Epithelial cell of prostate (primary cell): ENCODE measurements around the gene METTL27.
"Not testable (repeated sequence)": the region's sequence is repeated elsewhere in the genome, so short reads cannot be mapped to it uniquely, and the experiment has no call there.

Source experiments
- DNase-seq: peaks from one replicate; pipeline ENCODE4 v3.0.0-alpha.2; 2011; ENCODE audit warnings: low read depth, low spot score
- H3K27ac ChIP-seq: fragments of 450-650 bp; 2 replicates; pipeline ENCODE4 v1.5.1; 2017; ENCODE audit warnings: mild to moderate bottlenecking

METTL27 gene

GRCh38 chr7:73842067-73842976, at the start of gene METTL27:
Gene METTL27, minus strand, starts transcription at chr7:73842516. Its CDS starts 376 bp downstream, at chr7:73842140.
- no peak for DNase-seq
- H3K27ac ChIP-seq, result peak within 1 kb of the TSS; percentile 44

- no peak for DNase-seq
- H3K27ac ChIP-seq, result no peak overlapping the region
Observed at GRCh38 chr7:73891178-73891885, 49.0 kb upstream of the METTL27 start.

GRCh38 chr7:73890555-73891147, 48.3 kb upstream of the METTL27 start:
- H3K27ac ChIP-seq, result no peak overlapping the region
- no peak for DNase-seq

- no peak for DNase-seq
- H3K27ac ChIP-seq, result no peak overlapping the region
Observed at GRCh38 chr7:73888959-73889358, 46.6 kb upstream of the METTL27 start.

GRCh38 chr7:73887762-73888161, 45.4 kb upstream of the METTL27 start:
- no peak for DNase-seq
- H3K27ac ChIP-seq, result no peak overlapping the region

- no peak for DNase-seq
- no peak overlapping the region for H3K27ac ChIP-seq
Observed at GRCh38 chr7:73885975-73886798, 43.9 kb upstream of the METTL27 start.

- no peak overlapping the region for H3K27ac ChIP-seq
- DNase-seq, result no peak
Observed at GRCh38 chr7:73885433-73885974, 43.2 kb upstream of the METTL27 start.

GRCh38 chr7:73884867-73885422, 42.6 kb upstream of the METTL27 start:
- DNase-seq, H3K27ac ChIP-seq: not testable (repeated sequence)

GRCh38 chr7:73882047-73882402, 39.7 kb upstream of the METTL27 start:
- no peak overlapping the region for H3K27ac ChIP-seq
- no peak for DNase-seq

GRCh38 chr7:73881352-73882046, 39.2 kb upstream of the METTL27 start:
- DNase-seq, result no peak
- no peak overlapping the region for H3K27ac ChIP-seq

- H3K27ac ChIP-seq, result no peak overlapping the region
- no peak for DNase-seq
Observed at GRCh38 chr7:73880755-73881328, 38.5 kb upstream of the METTL27 start.

- DNase-seq, result no peak
- no peak overlapping the region for H3K27ac ChIP-seq
Observed at GRCh38 chr7:73879977-73880681, 37.8 kb upstream of the METTL27 start.

GRCh38 chr7:73876973-73877372, 34.7 kb upstream of the METTL27 start:
- no peak overlapping the region for H3K27ac ChIP-seq
- no peak for DNase-seq

- H3K27ac ChIP-seq, result no peak overlapping the region
- no peak for DNase-seq
Observed at GRCh38 chr7:73876361-73876760, 34.0 kb upstream of the METTL27 start.

GRCh38 chr7:73872056-73872908, 30.0 kb upstream of the METTL27 start:
- H3K27ac ChIP-seq, result no peak overlapping the region
- no peak for DNase-seq

GRCh38 chr7:73871163-73872011, 29.1 kb upstream of the METTL27 start:
- no peak overlapping the region for H3K27ac ChIP-seq
- no peak for DNase-seq
